ENCODE results near the gene ANO1. TPM values are rescaled to one million over a fixed set of nuclear protein-coding genes. Genes with fewer than 3 reads are reported as not detected.
A peak's percentile ranks its signal among the peaks of the same experiment; 100 is the strongest.

Gene ANO1
- total RNA-seq, 1 donor from 2014 or later = 0.14 TPM

DNA sequence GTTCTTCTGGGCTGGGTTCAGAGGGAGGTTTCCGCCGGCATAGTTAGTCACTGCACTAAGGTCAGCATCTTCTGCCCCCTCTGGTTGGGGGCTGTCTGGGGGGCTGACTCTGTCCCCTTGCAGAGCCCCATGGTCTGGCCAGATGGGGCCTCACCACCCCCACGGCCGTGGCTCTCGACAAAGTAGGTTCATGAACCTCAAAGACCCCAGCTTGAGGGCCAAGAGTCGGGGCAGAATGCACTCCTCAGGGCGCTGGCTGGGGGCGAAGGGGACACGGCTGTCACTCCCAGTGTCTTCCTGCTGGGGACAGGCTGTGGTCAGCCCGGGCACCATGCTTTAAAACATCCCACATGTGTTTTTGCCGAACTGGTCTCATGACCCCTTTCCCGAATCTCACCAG is 20.8 kb downstream of the ANO1 start:
- Mint-ChIP-seq H3K36me3 (ENCODE audit: low read depth, unreplicated experiment) (no peaks in the 10 kb centered on the region), H3K27me3 (ENCODE audit: low read depth, unreplicated experiment) (peaks cover 33% of the 10 kb centered on the region), H3K27ac (ENCODE audit: unreplicated experiment) (no peak overlapping the region), H3K4me3 (ENCODE audit: unreplicated experiment) (no peak overlapping the region), H3K4me1 (ENCODE audit: low read depth, unreplicated experiment) (peaks cover 6% of the 10 kb centered on the region), H3K9me3 (ENCODE audit: unreplicated experiment) (peaks cover 2% of the 10 kb centered on the region)
- DNase-seq (ENCODE audit: low read depth) = no peak
- H3K9ac ChIP-seq (ENCODE audit: low read length) = no peak overlapping the region
- no peak overlapping the region for H3K27ac ChIP-seq (ENCODE audit: low read depth, low read length)
- no peak for FAIRE-seq
- no peaks in the 10 kb centered on the region for H3K4me1 ChIP-seq (ENCODE audit: insufficient read depth, low read length)
- H3K36me3 ChIP-seq (ENCODE audit: insufficient read depth, low read length) = no peaks in the 10 kb centered on the region
- TF ChIP-seq EZH2 (IDR thresholded peaks at IDR 0.05; ENCODE audit: insufficient read depth, low read length) = no peak
- TF ChIP-seq, protein P1, sequence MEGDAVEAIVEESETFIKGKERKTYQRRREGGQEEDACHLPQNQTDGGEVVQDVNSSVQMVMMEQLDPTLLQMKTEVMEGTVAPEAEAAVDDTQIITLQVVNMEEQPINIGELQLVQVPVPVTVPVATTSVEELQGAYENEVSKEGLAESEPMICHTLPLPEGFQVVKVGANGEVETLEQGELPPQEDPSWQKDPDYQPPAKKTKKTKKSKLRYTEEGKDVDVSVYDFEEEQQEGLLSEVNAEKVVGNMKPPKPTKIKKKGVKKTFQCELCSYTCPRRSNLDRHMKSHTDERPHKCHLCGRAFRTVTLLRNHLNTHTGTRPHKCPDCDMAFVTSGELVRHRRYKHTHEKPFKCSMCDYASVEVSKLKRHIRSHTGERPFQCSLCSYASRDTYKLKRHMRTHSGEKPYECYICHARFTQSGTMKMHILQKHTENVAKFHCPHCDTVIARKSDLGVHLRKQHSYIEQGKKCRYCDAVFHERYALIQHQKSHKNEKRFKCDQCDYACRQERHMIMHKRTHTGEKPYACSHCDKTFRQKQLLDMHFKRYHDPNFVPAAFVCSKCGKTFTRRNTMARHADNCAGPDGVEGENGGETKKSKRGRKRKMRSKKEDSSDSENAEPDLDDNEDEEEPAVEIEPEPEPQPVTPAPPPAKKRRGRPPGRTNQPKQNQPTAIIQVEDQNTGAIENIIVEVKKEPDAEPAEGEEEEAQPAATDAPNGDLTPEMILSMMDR (IDR thresholded peaks at IDR 0.05; ENCODE audit: insufficient read depth, low read depth, low read length) = no peak
- H3K79me2 ChIP-seq (ENCODE audit: insufficient read depth, low read length) = no peaks in the 10 kb centered on the region
- no peaks in the 10 kb centered on the region for H3K27me3 ChIP-seq (ENCODE audit: insufficient read depth, low read length)
- H4K20me1 ChIP-seq (ENCODE audit: insufficient read depth, low read length) = no peaks in the 10 kb centered on the region
- no peaks in the 10 kb centered on the region for H3K9me3 ChIP-seq (ENCODE audit: insufficient read depth, low read depth, low read length)
- no peak overlapping the region for H3K4me3 ChIP-seq (ENCODE audit: insufficient read depth, low read depth, low read length)
- no peak overlapping the region for H2AFZ ChIP-seq (ENCODE audit: low read depth, low read length)
- H3K4me2 ChIP-seq (ENCODE audit: low read length) = no peak overlapping the region

DNA sequence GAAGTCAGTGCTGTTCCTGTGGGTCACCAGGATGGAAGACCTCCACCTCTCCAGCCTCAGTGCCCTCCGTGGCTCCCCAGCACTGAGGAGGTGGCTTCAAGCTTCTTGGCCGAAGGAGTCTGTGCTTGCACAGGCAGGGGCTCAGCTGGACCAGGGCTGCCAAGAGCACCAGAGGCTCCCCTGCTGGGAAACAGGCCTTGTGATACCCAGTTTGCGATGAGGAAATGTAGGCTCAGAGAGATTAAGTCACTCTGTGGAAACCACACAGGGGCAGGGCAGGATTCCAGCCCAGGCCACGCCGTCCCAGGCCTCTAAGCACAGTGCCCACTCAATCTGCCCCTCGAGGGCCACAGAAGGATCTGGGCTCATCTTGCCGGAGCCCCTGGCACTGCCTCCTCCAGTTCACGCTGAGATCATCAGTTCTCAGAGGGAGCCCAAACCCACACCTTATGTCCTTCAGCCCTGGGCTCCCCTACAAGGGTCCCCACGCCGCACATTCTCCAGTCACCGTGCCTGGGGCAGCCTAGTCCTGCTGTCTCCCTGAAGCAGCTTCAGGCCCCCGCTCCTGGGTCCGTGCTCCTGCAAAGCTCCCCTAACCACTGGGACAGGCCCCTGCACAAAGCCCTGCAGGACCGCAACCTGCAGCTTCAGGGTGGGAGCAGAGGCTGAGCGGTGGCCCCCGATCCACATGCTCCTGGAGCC is 21.6 kb downstream of the ANO1 start:
- Histone ChIP-seq H3K9me3 (ENCODE audit: insufficient read depth, low read depth, low read length) (no peaks in the 10 kb centered on the region), H3K4me2 (ENCODE audit: low read length) (no peak overlapping the region), H3K4me1 (ENCODE audit: insufficient read depth, low read length) (no peaks in the 10 kb centered on the region), H3K27me3 (ENCODE audit: insufficient read depth, low read length) (no peaks in the 10 kb centered on the region), H3K36me3 (ENCODE audit: insufficient read depth, low read length) (no peaks in the 10 kb centered on the region), H2AFZ (ENCODE audit: low read depth, low read length) (no peak overlapping the region), H3K79me2 (ENCODE audit: insufficient read depth, low read length) (no peaks in the 10 kb centered on the region), H4K20me1 (ENCODE audit: insufficient read depth, low read length) (no peaks in the 10 kb centered on the region), H3K27ac (ENCODE audit: low read depth, low read length) (no peak overlapping the region), H3K4me3 (ENCODE audit: insufficient read depth, low read depth, low read length) (no peak overlapping the region), H3K9ac (ENCODE audit: low read length) (no peak overlapping the region)
- H3K4me3 Mint-ChIP-seq (ENCODE audit: unreplicated experiment) = no peak overlapping the region
- no peak overlapping the region for H3K27ac Mint-ChIP-seq (ENCODE audit: unreplicated experiment)
- peaks cover 2% of the 10 kb centered on the region for H3K9me3 Mint-ChIP-seq (ENCODE audit: unreplicated experiment)
- TF ChIP-seq, protein P1 (IDR thresholded peaks at IDR 0.05; ENCODE audit: insufficient read depth, low read depth, low read length) = no peak
- no peak for TF ChIP-seq EZH2 (IDR thresholded peaks at IDR 0.05; ENCODE audit: insufficient read depth, low read length)
- peaks cover 7% of the 10 kb centered on the region for H3K4me1 Mint-ChIP-seq (ENCODE audit: low read depth, unreplicated experiment)
- no peaks in the 10 kb centered on the region for H3K36me3 Mint-ChIP-seq (ENCODE audit: low read depth, unreplicated experiment)
- H3K27me3 Mint-ChIP-seq (ENCODE audit: low read depth, unreplicated experiment) = peaks cover 33% of the 10 kb centered on the region
- peak; percentile 44 for DNase-seq (ENCODE audit: low read depth)
- FAIRE-seq = no peak

DNA sequence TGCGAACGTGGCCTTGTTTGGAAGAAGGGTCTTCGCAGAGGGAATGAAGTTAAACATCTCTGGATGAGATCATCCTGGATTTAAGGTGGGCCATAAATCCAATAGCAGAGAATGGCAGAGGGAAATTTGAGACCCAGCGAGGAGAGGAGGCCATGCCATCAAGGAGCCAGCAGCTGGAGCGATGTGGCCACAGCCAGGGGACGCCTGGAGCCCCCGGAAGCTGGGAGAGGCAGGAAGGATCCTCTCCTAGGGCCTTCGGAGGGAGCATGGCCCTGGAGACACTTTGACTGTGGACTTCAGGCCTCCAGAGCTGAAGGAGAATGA is 22.1 kb downstream of the ANO1 start:
- H3K79me2 ChIP-seq (ENCODE audit: insufficient read depth, low read length) = no peaks in the 10 kb centered on the region
- TF ChIP-seq, protein P1 (IDR thresholded peaks at IDR 0.05; ENCODE audit: insufficient read depth, low read depth, low read length) = no peak
- Mint-ChIP-seq H3K27ac (ENCODE audit: unreplicated experiment) (no peak overlapping the region), H3K4me1 (ENCODE audit: low read depth, unreplicated experiment) (peaks cover 8% of the 10 kb centered on the region), H3K36me3 (ENCODE audit: low read depth, unreplicated experiment) (no peaks in the 10 kb centered on the region), H3K9me3 (ENCODE audit: unreplicated experiment) (peaks cover 2% of the 10 kb centered on the region), H3K4me3 (ENCODE audit: unreplicated experiment) (no peak overlapping the region), H3K27me3 (ENCODE audit: low read depth, unreplicated experiment) (peaks cover 34% of the 10 kb centered on the region)
- H2AFZ ChIP-seq (ENCODE audit: low read depth, low read length) = no peak overlapping the region
- no peak overlapping the region for H3K4me3 ChIP-seq (ENCODE audit: insufficient read depth, low read depth, low read length)
- H3K36me3 ChIP-seq (ENCODE audit: insufficient read depth, low read length) = no peaks in the 10 kb centered on the region
- no peaks in the 10 kb centered on the region for H3K27me3 ChIP-seq (ENCODE audit: insufficient read depth, low read length)
- no peaks in the 10 kb centered on the region for H4K20me1 ChIP-seq (ENCODE audit: insufficient read depth, low read length)
- H3K9ac ChIP-seq (ENCODE audit: low read length) = no peak overlapping the region
- H3K9me3 ChIP-seq (ENCODE audit: insufficient read depth, low read depth, low read length) = no peaks in the 10 kb centered on the region
- no peak overlapping the region for H3K4me2 ChIP-seq (ENCODE audit: low read length)
- FAIRE-seq = no peak
- H3K4me1 ChIP-seq (ENCODE audit: insufficient read depth, low read length) = no peaks in the 10 kb centered on the region
- no peak overlapping the region for H3K27ac ChIP-seq (ENCODE audit: low read depth, low read length)
- DNase-seq (ENCODE audit: low read depth) = no peak
